Dedifferentiated amniotic fluid mesenchymal stem cell (primary cell): Measurements from ENCODE around the gene PTEN.
A peak's percentile ranks its signal among the peaks of the same experiment; 100 is the strongest.

Experiments used
- DNase-seq: peaks from one replicate; pipeline ENCODE4 v3.0.0-alpha.2; 2016; ENCODE audit errors: extremely low spot score

PTEN gene

GRCh38 chr10:87920538-87920937 is 57.1 kb downstream of the PTEN start:
- DNase-seq, result no peak

GRCh38 chr10:87921931-87922688 is 58.7 kb downstream of the PTEN start:
- DNase-seq, result no peak

- no peak for DNase-seq
Observed at GRCh38 chr10:87923233-87923632, 59.8 kb downstream of the PTEN start.

GRCh38 chr10:87925570-87925969 is 62.1 kb downstream of the PTEN start:
- DNase-seq, result no peak

GRCh38 chr10:87927091-87927490 is 63.7 kb downstream of the PTEN start:
- DNase-seq, result no peak

- DNase-seq, result no peak
Observed at GRCh38 chr10:87928996-87929395, 65.6 kb downstream of the PTEN start.

- DNase-seq, result no peak
Observed at GRCh38 chr10:87930141-87930540, 66.7 kb downstream of the PTEN start.

- DNase-seq, result no peak
Observed at GRCh38 chr10:87930934-87931835, 67.8 kb downstream of the PTEN start.

GRCh38 chr10:87931836-87932230 is 68.4 kb downstream of the PTEN start:
- DNase-seq, result no peak

- peak; percentile 31 for DNase-seq
Observed at GRCh38 chr10:87935290-87936141, 72.1 kb downstream of the PTEN start.

- DNase-seq, result no peak
Observed at GRCh38 chr10:87940210-87940609, 76.8 kb downstream of the PTEN start.

- DNase-seq, result no peak
Observed at GRCh38 chr10:87942884-87943527, 79.6 kb downstream of the PTEN start.

GRCh38 chr10:87945984-87946383 is 82.6 kb downstream of the PTEN start:
- DNase-seq, result no peak

- no peak for DNase-seq
Observed at GRCh38 chr10:87952612-87953011, 89.2 kb downstream of the PTEN start.

GRCh38 chr10:87956055-87956454 is 92.6 kb downstream of the PTEN start:
- DNase-seq, result no peak

GRCh38 chr10:87957702-87958101 is 94.3 kb downstream of the PTEN start:
- no peak for DNase-seq

- no peak for DNase-seq
Observed at GRCh38 chr10:87960230-87960629, 96.8 kb downstream of the PTEN start.

GRCh38 chr10:87961314-87961713 is 97.9 kb downstream of the PTEN start:
- DNase-seq, result peak; percentile 22

- DNase-seq, result no peak
Observed at GRCh38 chr10:87966459-87966858, 103.0 kb downstream of the PTEN start.

- DNase-seq, result no peak
Observed at GRCh38 chr10:87973635-87974034, 110.2 kb downstream of the PTEN start.

GRCh38 chr10:87974130-87974529 is 110.7 kb downstream of the PTEN start:
- no peak for DNase-seq

- DNase-seq, result no peak
Observed at GRCh38 chr10:87974769-87975168, 111.3 kb downstream of the PTEN start.
